ENCODE measurements around the gene LRRC17.

LRRC17 gene, protein sequence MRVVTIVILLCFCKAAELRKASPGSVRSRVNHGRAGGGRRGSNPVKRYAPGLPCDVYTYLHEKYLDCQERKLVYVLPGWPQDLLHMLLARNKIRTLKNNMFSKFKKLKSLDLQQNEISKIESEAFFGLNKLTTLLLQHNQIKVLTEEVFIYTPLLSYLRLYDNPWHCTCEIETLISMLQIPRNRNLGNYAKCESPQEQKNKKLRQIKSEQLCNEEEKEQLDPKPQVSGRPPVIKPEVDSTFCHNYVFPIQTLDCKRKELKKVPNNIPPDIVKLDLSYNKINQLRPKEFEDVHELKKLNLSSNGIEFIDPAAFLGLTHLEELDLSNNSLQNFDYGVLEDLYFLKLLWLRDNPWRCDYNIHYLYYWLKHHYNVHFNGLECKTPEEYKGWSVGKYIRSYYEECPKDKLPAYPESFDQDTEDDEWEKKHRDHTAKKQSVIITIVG

GRCh38 chr7:102912742-102913141 lies at the start of gene LRRC17:
LRRC17 (plus strand) TSS chr7:102913000; CDS start chr7:102933914, 20,914 bp downstream.
- DNase-seq (ENCODE audit: low spot score) = peak; percentile 81

DNA sequence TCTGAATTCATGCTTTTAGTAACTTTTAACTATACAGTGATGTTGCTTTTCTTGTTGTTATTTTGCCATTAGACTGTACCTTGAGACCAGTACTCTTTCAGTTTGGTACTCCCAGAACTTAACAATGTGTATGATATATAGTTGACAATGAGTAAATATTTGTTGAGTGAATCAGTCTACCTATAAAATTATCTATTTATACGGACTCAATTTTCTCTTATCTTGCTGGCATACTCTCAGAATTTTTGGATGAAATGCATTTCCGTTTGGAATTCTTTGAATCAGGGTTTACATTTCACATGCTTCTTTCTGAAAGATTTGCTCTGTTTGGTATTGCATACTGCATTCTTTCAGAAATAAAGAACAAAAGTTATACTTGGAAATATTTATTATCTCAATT lies 47.8 kb upstream of the LRRC17 start:
- DNase-seq (ENCODE audit: low spot score) = no peak

DNA sequence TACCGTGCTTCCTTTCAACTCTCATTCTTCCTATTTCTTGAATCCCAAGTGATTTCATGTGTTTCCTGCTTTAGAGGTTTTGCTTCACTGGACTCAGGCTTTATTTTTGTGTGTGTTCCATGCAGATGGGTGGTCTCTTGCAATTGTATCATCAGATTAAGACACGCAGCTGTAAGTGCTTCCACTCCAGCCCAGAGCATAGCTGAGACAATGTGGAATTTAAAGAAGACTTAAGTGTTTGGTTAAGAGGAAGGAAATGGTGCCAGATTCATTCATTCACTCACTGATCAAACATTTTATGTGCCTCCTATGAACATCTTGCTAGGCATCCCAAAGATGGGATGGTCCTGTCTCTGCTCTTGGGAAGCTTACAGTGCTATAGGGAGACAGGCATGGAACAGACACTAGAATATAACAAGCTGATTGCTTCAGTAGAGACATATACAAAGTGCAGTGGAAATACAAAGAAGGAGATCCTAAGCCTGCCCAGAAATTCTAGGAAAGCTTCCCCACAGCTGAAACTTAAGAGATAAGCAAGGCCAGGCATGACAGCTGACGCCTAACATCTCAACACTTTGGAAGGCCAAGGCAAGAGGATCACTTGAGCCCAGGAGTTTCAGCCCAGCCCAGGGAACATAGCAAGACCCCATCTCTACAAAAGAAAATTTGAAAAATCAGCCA lies 46.1 kb upstream of the LRRC17 start:
- no peak for DNase-seq (ENCODE audit: low spot score)

GRCh38 chr7:102869195-102869594 lies 43.6 kb upstream of the LRRC17 start:
- DNase-seq (ENCODE audit: low spot score) = no peak

GRCh38 chr7:102872460-102872859 lies 40.3 kb upstream of the LRRC17 start:
- no peak for DNase-seq (ENCODE audit: low spot score)

DNA sequence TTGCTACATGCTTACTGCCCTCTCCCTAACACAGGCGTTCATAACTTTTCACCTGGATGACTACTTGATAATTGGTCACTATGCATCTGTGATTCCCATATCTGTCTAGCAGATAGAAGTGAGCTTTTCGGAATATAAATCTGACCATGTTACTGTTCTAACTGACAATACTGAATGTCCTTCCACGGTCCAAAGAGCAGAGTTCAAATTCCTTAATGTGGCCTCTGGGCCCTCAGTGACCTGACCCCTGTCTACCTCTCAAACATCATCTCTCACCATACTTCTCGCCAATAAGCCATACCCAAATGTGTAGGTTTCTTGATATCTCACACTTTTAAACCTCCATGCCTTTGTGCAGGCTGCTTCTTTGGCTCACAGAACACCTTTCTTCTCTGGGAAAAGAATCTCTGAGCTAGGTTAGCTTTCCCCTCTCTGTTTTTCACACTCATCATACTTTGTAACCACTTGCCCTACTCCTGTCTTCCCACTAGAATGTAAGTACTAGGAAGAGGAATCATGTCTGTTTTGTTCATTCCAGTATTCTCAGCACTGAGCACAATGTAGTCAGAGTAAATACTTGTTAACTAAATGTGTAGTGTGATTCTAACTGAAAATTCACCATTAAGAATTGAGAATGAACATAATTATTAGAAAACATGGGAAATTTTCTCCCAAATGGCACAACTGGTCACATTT lies 39.2 kb upstream of the LRRC17 start:
- DNase-seq (ENCODE audit: low spot score) = no peak

DNA sequence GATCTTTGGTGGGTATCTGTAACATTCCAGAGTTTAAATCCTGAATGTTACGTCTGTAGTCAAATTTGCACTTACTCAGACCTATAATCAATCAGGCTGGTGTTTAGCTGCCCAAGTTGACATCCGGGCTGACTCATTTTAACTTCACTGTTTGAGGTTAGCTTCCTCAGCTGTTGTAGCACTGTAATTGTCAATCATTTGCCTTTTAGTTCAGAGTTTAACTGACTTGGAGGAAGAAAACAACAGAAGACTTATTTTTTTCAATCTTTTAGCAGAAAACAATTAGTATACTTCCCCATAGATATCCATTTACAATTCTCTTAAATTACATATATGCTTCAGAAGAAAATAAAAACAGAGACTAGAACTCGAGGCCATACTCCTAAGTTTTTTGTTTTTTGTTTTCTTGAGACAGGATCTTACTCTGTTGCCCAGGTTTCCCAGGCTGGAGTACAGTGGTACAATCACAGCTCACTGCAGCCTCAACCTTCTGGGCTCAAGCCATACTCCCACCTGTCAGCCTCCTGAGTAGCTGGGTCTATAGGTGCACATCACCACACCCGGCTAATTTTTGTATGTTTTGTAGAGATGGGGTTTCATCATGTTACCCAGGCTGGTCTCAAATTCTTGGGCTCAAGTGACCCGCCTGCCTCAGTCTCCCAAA lies 38.5 kb upstream of the LRRC17 start:
- DNase-seq (ENCODE audit: low spot score) = no peak

DNA sequence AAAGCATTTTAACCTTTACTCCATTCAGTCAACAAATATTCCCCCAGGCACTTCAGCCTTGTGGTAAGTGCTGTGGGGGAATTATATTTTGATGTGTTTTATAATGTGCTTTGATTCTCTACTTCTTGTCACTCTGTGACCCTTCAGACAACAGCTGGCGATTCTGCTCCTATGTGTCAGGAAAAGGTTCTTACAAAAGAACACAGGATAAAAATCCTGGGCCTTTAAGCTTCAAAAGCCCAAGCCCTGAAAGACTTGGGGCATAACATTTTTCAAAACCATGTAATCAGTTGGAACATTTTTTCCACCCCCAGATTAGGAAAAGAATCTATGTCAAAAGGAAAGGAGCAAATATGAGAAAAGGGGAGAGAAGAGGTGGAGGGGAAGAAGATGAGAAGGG lies 37.8 kb upstream of the LRRC17 start:
- no peak for DNase-seq (ENCODE audit: low spot score)

DNA sequence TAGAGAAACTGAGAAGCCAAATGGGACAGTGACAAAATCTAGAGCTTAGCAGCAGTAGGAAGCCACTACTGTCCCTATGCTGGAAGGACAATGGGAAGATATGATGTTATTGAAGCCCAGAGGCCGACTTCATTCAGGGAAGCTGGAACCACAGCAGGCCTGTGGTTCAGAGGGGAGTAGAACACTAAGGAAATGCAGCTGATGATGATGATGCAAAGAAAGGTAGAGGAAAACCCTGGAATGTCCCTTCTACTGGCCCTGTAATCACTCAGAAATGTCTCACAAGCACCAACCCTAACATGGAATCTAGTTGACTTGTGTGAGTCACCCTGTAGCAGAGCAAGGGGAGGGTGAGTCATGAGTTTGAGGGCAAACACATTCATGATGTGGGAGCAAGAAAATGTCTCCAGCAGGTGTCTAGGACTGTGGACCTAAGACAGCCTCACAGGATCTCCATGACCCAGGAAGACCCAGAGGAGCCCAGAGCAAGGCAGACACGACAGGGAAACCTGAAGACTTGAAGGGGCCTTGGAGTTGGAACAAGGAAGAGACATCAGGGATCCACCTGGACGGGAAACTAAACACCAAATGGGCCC lies 37.0 kb upstream of the LRRC17 start:
- no peak for DNase-seq (ENCODE audit: low spot score)

GRCh38 chr7:102883098-102883860 lies 29.5 kb upstream of the LRRC17 start:
- no peak for DNase-seq (ENCODE audit: low spot score)

DNA sequence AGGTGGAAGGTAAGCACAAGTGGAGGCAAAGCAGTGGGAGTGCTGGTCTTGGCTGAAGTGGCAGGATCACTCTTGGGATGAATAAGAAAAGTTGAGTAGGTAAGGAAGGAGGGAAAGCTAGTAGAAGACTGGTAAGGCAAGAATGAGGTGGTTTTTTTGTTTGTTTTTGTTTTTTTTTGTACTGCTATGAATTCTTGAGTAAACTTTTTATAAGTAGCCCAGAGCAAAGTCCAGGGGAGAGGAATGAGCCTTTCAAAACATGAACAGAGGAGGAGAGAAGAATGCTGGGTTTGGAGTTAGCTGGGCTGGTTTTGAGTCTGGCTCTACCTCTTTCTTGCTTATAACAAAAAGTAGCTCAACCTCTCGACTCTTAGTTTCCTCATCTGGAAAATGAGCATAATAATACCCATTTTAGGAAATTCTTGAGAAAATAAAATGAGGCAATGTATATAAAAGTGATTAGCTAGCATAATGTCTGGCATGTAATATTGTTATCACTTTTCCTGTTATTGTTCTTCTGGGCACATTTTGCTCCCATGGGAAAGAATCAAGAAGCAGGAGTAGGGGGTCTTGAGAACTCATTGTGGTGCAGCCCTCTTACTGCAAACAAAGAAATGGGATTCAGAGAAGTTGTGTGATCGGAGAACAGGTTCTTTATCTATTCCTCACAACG lies 24.1 kb upstream of the LRRC17 start:
- DNase-seq (ENCODE audit: low spot score) = no peak

GRCh38 chr7:102889851-102890250 lies 22.9 kb upstream of the LRRC17 start:
- no peak for DNase-seq (ENCODE audit: low spot score)

DNA sequence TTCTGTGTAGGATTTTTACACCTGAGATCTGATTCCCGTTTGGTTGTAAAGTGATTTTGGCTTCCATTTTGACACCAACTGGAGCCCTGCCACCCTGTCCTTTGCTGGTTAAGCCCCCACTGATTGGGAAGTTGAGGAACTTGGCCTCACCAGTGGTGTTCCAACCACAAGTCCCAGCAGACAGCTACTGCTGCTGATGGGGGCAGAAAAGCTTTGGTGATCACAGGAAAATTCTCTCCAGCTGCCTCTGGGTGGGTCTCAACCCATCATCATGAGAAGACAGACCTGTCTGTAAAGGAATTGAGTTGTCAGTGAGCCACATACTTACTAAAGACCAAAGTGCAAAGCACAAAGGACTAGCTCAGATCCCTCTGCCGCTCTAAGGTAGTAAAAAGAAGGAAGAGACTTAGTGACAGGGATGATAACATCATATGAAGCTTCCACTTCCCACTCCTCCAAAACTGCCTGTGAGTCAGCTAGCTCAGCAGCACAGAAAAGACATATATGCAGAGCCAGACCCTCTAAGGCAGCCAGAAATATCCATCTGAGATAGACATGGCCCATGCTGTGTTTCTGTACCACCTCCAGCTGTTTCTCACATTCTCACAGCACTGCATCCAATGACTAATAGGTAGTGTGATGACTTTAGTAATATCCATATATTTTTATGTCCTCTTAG lies 22.4 kb upstream of the LRRC17 start:
- no peak for DNase-seq (ENCODE audit: low spot score)

DNA sequence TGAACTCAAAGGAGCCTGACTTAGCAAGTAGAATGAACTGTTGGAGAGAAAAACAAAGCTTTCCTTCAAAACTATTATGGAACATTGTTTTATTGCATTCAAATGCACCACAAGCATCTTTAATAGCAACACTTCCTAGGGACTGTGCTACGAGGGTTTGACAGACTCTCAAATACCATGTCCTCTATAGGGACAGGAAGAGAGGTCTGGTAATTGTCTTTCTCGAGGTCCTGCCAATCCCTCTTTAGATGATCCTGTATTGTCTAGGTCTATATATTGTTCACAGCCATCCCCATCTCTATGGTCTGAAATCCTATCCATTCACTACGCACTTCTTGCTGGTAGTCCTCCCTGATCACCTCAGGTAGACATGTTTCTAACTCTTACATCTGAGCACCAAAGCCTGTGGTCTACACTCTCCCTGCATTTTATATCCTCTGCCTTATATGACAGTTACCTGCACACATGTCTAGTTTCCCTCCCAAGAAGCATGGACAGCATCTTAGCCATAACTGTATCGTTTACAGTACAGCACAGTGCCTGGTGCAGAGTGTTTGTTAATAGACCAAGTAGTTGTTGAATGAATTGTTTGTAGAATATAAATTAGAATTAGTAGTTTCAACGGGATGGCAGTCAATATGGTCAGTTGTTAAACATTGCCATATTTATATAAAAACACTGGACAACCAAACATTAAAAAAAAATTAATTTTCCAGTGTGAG lies 21.7 kb upstream of the LRRC17 start:
- DNase-seq (ENCODE audit: low spot score) = no peak

DNA sequence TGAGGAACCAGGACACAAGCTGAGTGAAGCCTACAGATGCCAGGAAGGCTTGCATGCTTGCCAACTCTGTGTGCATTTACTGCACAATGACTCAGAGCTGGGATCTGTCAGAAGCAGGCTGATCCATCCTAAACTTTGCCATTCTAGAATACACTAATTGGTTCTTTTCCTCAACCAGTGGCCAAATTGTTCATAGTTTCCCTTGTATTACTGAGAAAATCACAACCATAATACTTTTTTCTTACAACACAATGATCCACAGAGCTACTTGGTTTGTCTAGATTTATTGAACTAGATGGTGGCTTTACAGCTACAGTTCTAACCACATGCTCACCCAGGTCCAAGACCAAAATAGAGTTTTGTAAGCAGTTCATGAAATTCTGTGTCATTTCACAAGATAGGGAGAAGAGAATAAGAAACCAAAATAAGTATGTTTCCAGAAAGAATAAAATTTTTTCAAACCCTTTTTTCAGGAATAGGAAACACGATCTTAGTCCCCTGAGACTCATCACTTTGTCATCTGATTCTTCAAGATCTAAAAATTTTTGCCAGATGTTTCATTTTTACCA lies 21.0 kb upstream of the LRRC17 start:
- DNase-seq (ENCODE audit: low spot score) = no peak

DNA sequence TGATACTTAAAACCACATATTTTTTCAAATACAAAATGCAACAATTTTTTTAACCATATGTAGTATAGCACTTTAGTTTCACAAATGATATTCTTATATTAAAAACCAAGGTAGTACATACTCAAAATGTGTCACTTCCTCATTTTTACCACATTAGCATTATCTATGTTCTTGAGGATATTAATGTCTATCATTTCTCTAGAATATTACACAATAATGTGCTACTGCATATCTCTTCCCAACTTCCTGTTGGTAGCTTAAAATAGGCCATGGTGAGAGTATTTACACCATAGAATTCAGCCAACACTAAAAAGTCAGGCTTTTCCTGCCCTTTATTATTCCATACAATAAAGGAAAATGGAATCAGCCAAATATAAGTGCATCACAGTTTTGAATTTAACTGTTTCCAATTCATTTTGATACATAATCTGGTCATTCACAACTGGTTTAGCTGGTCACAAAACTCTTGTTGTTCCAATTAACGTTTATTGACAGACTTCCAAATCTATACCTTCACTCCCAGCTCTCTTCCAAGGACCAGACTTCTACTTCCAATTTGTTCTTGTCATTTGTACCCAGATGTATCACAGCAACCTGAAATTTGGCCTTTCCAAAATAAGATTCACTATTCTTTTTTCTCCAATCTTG lies 20.0 kb upstream of the LRRC17 start:
- no peak for DNase-seq (ENCODE audit: low spot score)

GRCh38 chr7:102895602-102896001 lies 17.2 kb upstream of the LRRC17 start:
- DNase-seq (ENCODE audit: low spot score) = no peak

DNA sequence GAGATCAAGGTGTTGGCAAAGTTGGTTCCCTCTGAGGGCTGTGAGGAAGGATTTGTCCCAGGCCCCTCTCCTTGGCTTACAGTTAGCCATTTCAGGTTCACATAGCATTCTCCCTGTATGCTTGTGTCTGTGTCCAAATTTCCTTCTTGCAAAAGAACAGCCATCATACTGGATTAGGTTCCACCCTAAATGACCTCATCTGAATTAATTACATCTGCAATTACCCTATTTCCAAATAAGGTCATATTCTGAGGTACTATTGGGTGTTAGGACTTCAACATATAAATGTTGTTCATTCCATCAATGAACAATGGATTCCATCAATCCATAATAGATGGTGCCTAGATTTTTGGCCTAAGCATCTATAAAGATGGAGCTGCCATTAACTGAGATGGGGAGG lies 16.2 kb upstream of the LRRC17 start:
- DNase-seq (ENCODE audit: low spot score) = no peak

Data from left forelimb (tissue), 1 donor.